Tibial nerve (tissue), 3 donors: ENCODE results near the gene TCF12.

Experiments used
- CTCF ChIP-seq, 5 experiments: fragments of 200-600 bp in 3 of 5; fragments of 450-650 bp in 2 of 5; sonication (generic) in 3 of 5; IDR thresholded peaks; one replicate each; pipeline ENCODE4 v1.5.1; 2016 to 2019; ENCODE audit warnings: antibody characterized with exemption in 5 of 5, mild to moderate bottlenecking in 3 of 5, moderate library complexity in 2 of 5
- POLR2A ChIP-seq, 2 donors: fragments of 450-650 bp; IDR thresholded peaks; one replicate each; pipeline ENCODE4 v1.6.1; 2017; ENCODE audit warnings: antibody characterized with exemption in 2 of 2, mild to moderate bottlenecking in 2 of 2, moderate library complexity in 2 of 2

DNA sequence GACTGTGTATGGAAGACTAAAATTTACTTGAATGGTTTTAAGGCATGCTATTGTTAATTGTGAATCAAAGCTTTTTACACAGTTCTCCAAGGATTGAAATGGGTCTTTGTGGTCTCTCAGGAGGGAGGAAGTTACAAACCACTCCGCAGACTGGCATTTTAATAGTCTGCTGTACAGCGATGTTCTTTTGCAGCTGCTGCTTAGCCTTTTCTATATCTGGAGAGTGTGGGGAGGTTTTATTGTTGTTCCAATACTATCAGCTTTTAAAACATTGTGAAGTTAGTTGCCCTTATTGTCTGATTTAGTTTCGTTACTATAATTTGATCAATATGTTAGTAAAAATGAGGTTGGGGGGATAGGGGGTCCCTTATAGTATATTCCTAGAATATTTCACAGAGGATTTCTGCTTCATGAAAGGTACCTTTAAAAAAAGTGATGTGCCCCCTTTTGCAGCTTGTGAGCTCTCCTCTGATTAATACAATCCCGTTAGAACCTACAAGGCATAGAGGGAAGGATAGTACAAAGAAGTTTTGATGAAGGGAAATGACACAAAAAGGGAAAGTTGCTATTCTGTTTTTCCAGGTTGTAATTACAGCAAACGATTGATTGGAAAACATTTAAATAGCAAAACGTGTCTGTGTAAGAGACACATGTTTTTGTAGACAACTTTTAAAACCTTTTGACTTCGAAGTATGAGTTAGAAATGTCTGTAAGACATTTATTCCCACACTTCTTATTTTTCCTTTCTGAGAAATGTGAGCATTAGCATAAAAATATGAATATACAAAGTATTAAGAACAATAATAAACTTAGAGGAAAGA lies 299.5 kb downstream of the TCF12 start:
- no peak for TF ChIP-seq POLR2A (IDR thresholded peaks at IDR 0.05)
- no peak for TF ChIP-seq CTCF (IDR thresholded peaks at IDR 0.05)
